GM19455 (cell line): Measurements from ENCODE around the gene EEF1G.
"Not testable (repeated sequence)": the region's sequence is repeated elsewhere in the genome, so short reads cannot be mapped to it uniquely, and the experiment has no call there.

ENCODE experiments used
- ATAC-seq: cut with Tn5 transposase; IDR thresholded peaks from one replicate; pipeline ENCODE4 v1.9.1; 2021; ENCODE audit not compliant: unreplicated experiment

EEF1G gene

GRCh38 chr11:62603776-62604299 lies 30.1 kb upstream of the EEF1G start:
- ATAC-seq, result no peak

GRCh38 chr11:62603072-62603408 lies 29.3 kb upstream of the EEF1G start:
- ATAC-seq, result no peak

GRCh38 chr11:62602141-62603071 lies 28.7 kb upstream of the EEF1G start:
- ATAC-seq, result no peak

GRCh38 chr11:62601372-62602140 lies 27.9 kb upstream of the EEF1G start, which contains the start of gene MTA2:
Gene MTA2 (minus strand): TSS chr11:62601865. CDS start chr11:62601450, 415 bp downstream.
- peak; percentile 73 for ATAC-seq

GRCh38 chr11:62601122-62601371 lies 27.4 kb upstream of the EEF1G start:
- peak; percentile 9 for ATAC-seq

- ATAC-seq, result no peak
Measured at GRCh38 chr11:62600367-62601121, 26.9 kb upstream of the EEF1G start.

GRCh38 chr11:62599901-62600300 lies 26.2 kb upstream of the EEF1G start:
- no peak for ATAC-seq

- ATAC-seq, result peak; percentile 47
Measured at GRCh38 chr11:62599069-62599696, 25.5 kb upstream of the EEF1G start.

GRCh38 chr11:62595124-62595523 lies 21.4 kb upstream of the EEF1G start:
- no peak for ATAC-seq

- no peak for ATAC-seq
Measured at GRCh38 chr11:62593434-62594044, 19.8 kb upstream of the EEF1G start.

- ATAC-seq, result no peak
Measured at GRCh38 chr11:62592989-62593421, 19.3 kb upstream of the EEF1G start.

- ATAC-seq, result no peak
Measured at GRCh38 chr11:62592146-62592815, 18.6 kb upstream of the EEF1G start.

GRCh38 chr11:62591448-62592145 lies 17.9 kb upstream of the EEF1G start, which contains the start of gene TUT1:
Gene TUT1 (minus strand): TSS chr11:62591523. CDS start chr11:62591485, 38 bp downstream.
- peak; percentile 87 for ATAC-seq

- ATAC-seq, result no peak
Measured at GRCh38 chr11:62588966-62589637, 15.4 kb upstream of the EEF1G start.

GRCh38 chr11:62585356-62585755 lies 11.7 kb upstream of the EEF1G start:
- not testable (repeated sequence) for ATAC-seq

GRCh38 chr11:62581735-62582134 lies 8.0 kb upstream of the EEF1G start:
- not testable (repeated sequence) for ATAC-seq

GRCh38 chr11:62580959-62581715 lies 7.4 kb upstream of the EEF1G start:
- ATAC-seq, result no peak

- ATAC-seq, result no peak
Measured at GRCh38 chr11:62579252-62579651, 5.6 kb upstream of the EEF1G start.
